HK-2 (cell line): ENCODE data around the gene ZIM2.
"Not testable (repeated sequence)": the region's sequence is repeated elsewhere in the genome, so short reads cannot be mapped to it uniquely, and the experiment has no call there.

Source experiments
- DNase-seq: peaks from one replicate; pipeline ENCODE4 v3.0.0-alpha.2; 2018; ENCODE audit not compliant: unreplicated experiment

Gene ZIM2

GRCh38 chr19:56840451-56841192 is at the start of gene ZIM2, which contains the start of gene PEG3:
Gene ZIM2, minus strand, starts transcription at chr19:56840726. Its CDS starts 16,449 bp downstream, at chr19:56824277.
Gene PEG3, minus strand, starts transcription at chr19:56840726. Its CDS starts 16,071 bp downstream, at chr19:56824655.
- DNase-seq, result no peak

- DNase-seq, result no peak
These were observed 44.9 kb upstream of the ZIM2 start for GRCh38 chr19:56885173-56885985.

GRCh38 chr19:56884441-56884840 is 43.9 kb upstream of the ZIM2 start:
- no peak for DNase-seq

DNA sequence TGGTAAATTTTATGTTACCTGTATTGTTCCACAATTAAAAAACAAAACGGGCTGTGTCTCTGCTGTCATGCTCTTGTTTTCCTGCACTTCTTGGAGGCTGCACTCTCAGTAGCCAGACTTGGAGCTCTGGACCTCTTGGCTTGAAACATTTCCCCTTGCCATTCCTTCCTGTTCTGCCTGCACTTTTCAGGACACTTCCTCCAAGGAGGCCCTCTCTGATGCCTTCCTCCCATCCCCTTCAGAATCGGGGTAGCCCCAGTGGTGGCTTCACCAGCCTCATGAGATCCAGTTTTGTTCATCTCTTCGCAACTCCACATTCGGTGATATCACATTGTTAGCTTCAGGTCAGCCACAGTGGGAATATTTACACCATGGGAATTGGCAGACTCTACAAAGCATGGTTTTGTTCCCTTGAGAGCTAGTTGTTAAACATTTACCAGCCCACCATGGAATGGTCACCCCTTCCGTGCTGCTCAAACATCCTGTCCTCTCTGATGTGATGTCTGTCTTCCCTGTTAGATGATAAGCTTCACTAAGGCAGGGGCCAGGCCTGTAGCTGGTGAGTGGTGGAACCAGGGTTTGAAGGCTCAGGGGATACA is 40.2 kb upstream of the ZIM2 start:
- no peak for DNase-seq

GRCh38 chr19:56877069-56877715 is 36.7 kb upstream of the ZIM2 start:
- no peak for DNase-seq

DNA sequence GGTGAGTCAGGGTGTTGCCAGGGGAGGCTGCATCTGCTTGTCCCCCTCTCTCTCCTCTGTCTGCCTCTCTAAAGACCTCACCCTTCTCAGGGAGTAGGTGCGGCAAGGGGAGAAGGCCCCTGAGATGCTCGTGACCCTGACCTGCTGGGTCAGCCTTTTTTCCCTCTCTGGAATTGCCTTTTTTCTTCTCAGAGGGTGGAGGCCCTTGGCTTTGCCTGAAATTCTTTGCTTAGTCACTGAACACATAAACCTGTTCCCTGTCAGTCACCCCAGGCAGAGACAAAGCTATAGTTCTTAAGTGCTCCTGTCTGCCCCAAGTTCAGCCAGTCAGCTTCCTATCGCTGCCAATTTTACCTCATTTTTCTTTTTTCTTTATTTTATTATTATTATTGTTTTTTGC is 35.2 kb upstream of the ZIM2 start:
- no peak for DNase-seq

DNA sequence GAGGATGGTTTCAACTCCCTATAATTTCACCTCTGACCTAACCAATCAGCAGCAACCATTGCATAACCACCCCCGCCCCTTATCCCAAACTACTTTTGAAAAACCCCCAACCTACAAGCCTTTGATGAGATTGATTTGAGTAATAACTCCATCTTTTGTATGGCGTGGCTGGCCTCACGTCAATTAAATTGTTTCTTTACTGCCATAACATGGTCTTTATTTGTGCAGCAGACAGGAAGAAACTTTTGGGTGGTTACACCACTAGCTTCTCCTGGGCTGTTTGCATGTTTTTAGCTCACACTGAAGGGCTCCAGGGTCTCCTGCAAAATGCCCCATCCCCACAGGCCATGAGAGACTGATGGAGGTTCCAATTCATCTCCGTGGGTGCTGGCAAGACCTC is 34.0 kb upstream of the ZIM2 start:
- DNase-seq, result no peak

GRCh38 chr19:56873493-56873892 is 33.0 kb upstream of the ZIM2 start:
- no peak for DNase-seq

DNA sequence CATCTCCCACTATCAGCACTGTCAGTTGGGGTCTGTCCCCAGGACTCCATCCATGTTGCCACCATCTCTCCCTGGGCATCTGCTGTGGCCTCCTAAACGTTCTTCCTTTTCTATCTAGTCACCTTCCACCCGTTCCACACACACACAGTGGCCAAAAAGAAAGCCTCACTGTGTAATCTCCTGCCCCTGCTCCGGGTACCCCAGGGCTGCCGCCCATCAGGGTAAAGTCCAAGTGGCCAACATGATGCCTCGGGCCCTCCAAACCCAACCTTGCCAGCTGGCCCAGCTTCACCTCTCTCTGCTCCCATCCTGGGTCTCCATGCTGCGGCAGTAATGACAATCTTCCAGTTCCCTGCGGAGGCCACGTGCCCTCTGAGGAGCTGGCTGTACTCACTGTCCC is 29.4 kb upstream of the ZIM2 start:
- no peak for DNase-seq

- DNase-seq, result no peak
These were observed 27.9 kb upstream of the ZIM2 start for GRCh38 chr19:56868446-56868845.

- no peak for DNase-seq
These were observed 26.0 kb upstream of the ZIM2 start for GRCh38 chr19:56866538-56866937.

GRCh38 chr19:56864443-56865125 is 24.1 kb upstream of the ZIM2 start:
- DNase-seq, result no peak

DNA sequence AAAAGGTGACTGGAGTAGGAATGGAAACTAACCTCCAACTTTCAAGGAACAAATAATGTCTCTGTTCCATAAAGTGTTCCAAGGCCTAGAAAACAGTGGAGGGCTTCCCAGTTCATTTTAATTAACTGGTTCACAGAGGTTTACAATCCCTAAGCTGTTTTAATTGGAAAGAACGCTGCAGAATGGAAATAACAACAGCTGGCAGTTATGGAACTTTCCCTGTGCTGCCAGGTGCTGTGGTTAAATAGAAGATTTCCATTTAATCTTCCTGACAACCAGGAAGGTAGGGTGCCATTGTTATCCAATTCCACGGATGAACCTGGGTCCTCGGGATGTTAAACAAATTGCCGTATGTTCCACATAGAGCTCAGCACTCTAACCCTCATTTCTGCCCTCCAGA is 22.2 kb upstream of the ZIM2 start:
- DNase-seq, result no peak

GRCh38 chr19:56860409-56860808 is 19.9 kb upstream of the ZIM2 start:
- not testable (repeated sequence) for DNase-seq

GRCh38 chr19:56858026-56858425 is 17.5 kb upstream of the ZIM2 start:
- no peak for DNase-seq

GRCh38 chr19:56856822-56857221 is 16.3 kb upstream of the ZIM2 start:
- no peak for DNase-seq

DNA sequence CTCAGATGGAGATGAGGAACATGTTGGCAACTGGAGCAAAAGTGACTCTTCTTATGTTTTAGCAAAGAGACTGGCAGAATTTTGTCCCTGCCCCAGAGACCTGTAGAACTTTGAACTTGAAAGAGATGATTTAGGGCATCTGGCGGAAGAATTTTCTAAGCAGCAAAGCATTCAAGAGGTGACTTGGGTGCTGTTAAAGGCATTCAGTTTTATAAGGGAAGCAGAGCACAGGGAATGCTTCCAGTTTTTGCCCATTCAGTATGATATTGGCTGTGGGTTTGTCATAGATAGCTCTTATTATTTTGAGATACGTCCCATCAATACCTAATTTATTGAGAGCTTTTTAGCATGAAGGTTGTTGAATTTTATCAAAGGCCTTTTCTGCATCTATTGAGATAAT is 11.8 kb upstream of the ZIM2 start:
- DNase-seq, result not testable (repeated sequence)

DNA sequence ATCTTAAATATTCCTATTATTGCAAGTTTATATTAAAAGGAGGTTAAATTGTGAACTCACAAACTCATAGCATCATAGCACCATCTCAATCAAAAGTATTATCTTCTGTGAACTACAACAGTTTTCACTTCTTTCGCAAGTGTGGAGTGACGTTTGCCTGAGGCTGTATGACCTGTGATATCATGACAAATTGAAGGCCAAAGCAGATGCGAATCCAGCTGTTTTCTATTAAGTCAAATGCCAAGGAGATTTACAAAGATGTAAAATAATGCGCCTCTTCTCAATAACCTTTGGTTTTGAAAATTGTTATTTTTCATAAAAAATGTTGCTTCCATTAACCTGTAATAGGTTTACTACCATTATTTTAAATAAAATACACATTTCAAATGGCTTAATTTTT is 7.6 kb upstream of the ZIM2 start:
- DNase-seq, result no peak

GRCh38 chr19:56842412-56842811 is 1.9 kb upstream of the ZIM2 start:
- no peak for DNase-seq

- no peak for DNase-seq
These were observed 642 bp upstream of the ZIM2 start for GRCh38 chr19:56841193-56841543.

DNA sequence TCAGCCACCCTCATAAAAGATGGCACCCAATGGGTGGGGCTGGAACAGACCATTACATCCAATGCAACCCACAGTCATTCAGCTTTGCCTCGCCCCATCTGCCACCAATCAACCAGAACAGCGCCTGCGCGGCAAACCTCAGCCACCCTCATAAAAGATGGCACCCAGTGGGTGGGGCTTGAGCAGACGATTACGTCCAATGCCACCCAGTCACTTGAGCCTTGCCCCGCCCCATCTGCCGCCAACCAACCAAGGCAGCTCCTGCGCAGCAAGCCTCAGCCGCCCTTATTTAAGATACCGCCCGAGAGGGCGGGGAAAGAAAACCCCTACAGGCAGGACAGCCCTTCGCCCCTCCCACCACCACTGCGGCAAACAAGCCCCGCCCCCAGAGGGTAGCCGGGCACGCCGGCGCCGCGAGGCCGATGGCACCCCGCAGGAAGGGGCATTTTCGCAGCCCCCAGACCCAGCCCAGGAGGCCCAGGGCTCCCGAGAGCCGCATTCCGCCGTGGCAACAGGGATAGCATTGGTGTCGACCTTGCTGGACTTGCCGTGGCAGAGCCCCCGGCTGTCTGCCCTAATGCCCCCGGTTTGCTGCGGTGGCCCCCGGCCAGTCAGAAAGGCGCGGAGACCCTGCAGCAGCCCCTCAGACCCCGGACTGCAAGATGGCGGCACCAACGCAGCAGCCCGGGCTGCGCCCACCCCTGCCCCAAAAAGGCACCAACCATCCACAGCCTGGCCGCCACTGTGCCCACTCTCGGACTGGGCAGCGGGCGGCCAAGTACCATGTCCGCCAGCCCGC is 675 bp downstream of the ZIM2 start:
- DNase-seq, result peak; percentile 94
